DOHH2 (cell line): ENCODE results near the gene RPRD1B.
"Not testable (repeated sequence)": the region's sequence is repeated elsewhere in the genome, so short reads cannot be mapped to it uniquely, and the experiment has no call there.

Source experiments
- CTCF ChIP-seq: fragments of 200-600 bp; sonication (generic); IDR thresholded peaks from one replicate; pipeline ENCODE4 v1.5.1; 2014; ENCODE audit warnings: antibody characterized with exemption, mild to moderate bottlenecking, low read depth, low read length; ENCODE audit not compliant: poor library complexity, severe bottlenecking
- EZH2phosphoT487 ChIP-seq: fragments of 200-600 bp; sonication (generic); IDR thresholded peaks from 2 replicates; pipeline ENCODE4 v1.6.1; 2017; ENCODE audit warnings: borderline replicate concordance, mild to moderate bottlenecking, antibody characterized with exemption, low read length, moderate library complexity, mixed read lengths

- not testable (repeated sequence) for TF ChIP-seq CTCF, EZH2phosphoT487
These were observed 24.1 kb upstream of the RPRD1B start for GRCh38 chr20:38009416-38009815.
